Mesothelial cell of epicardium (in vitro differentiated cells): ENCODE results near the gene RBM14. TPM values are rescaled to one million over a fixed set of nuclear protein-coding genes. Genes with fewer than 3 reads are reported as not detected.

Source experiments
- DNase-seq, 2 experiments: peaks; one replicate each; pipeline ENCODE4 v3.0.0; 2021; ENCODE audit warnings: low spot score in 2 of 2; ENCODE audit not compliant: unreplicated experiment in 2 of 2
- H3K27ac Mint-ChIP-seq: 2 replicates; pipeline ENCODE4 v1.8.0; 2021; ENCODE audit warnings: mixed read lengths
- H3K27me3 Mint-ChIP-seq: 2 replicates; pipeline ENCODE4 v1.8.0; 2021; ENCODE audit warnings: low read depth, mixed read lengths
- H3K36me3 Mint-ChIP-seq: 2 replicates; pipeline ENCODE4 v1.8.0; 2021; ENCODE audit warnings: mixed read lengths
- H3K4me1 Mint-ChIP-seq: 2 replicates; pipeline ENCODE4 v1.8.0; 2021; ENCODE audit warnings: mixed read lengths
- H3K4me3 Mint-ChIP-seq: 2 replicates; pipeline ENCODE4 v1.8.0; 2021; ENCODE audit warnings: mild to moderate bottlenecking, moderate library complexity, mixed read lengths
- H3K9me3 Mint-ChIP-seq: 2 replicates; pipeline ENCODE4 v1.8.0; 2021; ENCODE audit warnings: mixed read lengths
- total RNA-seq: library from RNA; stranded (reverse); gene quantifications from 3 replicates; pipeline ENCODE4 v1.2.1, GENCODE V29; 2021
- TF ChIP-seq, protein P1 (sequence below): fragments of 200-600 bp; sonication (generic); IDR thresholded peaks from one replicate; pipeline ENCODE4 v1.5.0; 2021; ENCODE audit warnings: antibody characterized with exemption; ENCODE audit not compliant: unreplicated experiment

Gene RBM14
- total RNA-seq, 1 donor from 2014 or later = 135 TPM

DNA sequence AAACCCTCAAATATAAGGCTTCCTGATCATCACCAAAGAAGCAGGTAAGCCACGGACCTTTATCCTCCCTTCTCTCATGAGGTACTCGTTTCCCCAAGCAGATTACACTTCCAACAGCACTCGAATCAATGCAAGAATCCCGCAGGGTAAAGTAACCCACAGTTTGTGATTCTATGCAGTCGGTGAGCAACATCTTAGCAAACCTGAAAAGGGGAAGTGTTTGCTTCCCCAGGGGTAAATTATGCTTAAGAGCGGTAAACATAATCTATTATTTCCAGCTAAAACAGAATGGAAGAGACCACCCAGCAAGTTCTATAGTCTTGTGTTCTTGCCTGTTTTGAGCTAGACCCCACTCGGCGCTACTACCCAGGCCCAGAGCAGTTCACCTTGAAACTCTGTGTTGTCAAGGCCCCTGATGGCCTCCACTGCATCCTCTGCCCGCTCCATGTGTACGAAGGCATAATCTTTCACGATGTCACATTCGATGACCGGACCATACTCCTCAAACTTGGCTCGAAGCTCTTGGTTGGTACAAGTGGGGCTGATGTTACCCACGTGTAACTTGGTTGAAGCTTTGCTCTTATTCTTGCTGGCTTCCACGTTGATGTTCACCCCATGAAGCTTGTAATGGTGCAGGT, 60.0 kb downstream of the RBM14 start:
- DNase-seq = no peak
- Mint-ChIP-seq H3K36me3 (peaks cover 5% of the 10 kb centered on the region), H3K27me3 (no peaks in the 10 kb centered on the region), H3K4me1 (peaks cover 33% of the 10 kb centered on the region), H3K27ac (peak overlapping the region; percentile 100), H3K9me3 (no peaks in the 10 kb centered on the region), H3K4me3 (peak overlapping the region; percentile 95)
- TF ChIP-seq, protein P1, sequence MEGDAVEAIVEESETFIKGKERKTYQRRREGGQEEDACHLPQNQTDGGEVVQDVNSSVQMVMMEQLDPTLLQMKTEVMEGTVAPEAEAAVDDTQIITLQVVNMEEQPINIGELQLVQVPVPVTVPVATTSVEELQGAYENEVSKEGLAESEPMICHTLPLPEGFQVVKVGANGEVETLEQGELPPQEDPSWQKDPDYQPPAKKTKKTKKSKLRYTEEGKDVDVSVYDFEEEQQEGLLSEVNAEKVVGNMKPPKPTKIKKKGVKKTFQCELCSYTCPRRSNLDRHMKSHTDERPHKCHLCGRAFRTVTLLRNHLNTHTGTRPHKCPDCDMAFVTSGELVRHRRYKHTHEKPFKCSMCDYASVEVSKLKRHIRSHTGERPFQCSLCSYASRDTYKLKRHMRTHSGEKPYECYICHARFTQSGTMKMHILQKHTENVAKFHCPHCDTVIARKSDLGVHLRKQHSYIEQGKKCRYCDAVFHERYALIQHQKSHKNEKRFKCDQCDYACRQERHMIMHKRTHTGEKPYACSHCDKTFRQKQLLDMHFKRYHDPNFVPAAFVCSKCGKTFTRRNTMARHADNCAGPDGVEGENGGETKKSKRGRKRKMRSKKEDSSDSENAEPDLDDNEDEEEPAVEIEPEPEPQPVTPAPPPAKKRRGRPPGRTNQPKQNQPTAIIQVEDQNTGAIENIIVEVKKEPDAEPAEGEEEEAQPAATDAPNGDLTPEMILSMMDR = no peak

Other genes starting within 250 kb of the RBM14 start
- 33.0 to 35.9 TPM (median 35.7 TPM) in 3 replicates for gene SLC29A2, start 244.9 kb upstream of the RBM14 start, total RNA-seq
- gene NPAS4, start 195.6 kb upstream of the RBM14 start, total RNA-seq = 1.00 to 1.2 TPM (median 1.1 TPM) in 3 replicates
- 49.0 to 53.1 TPM (median 49.7 TPM) in 3 replicates for gene MRPL11, start 177.8 kb upstream of the RBM14 start, total RNA-seq
- 17.3 to 18.2 TPM (median 17.9 TPM) in 3 replicates for gene PELI3, start 149.7 kb upstream of the RBM14 start, total RNA-seq
- 40.8 to 47.2 TPM (median 42.9 TPM) in 3 replicates for gene DPP3, start 136.2 kb upstream of the RBM14 start, total RNA-seq
- 61.5 to 62.0 TPM (median 61.5 TPM) in 3 replicates for gene BBS1, start 106.0 kb upstream of the RBM14 start, total RNA-seq
- 13.2 to 14.7 TPM (median 13.7 TPM) in 3 replicates for gene ZDHHC24, start 70.6 kb upstream of the RBM14 start, total RNA-seq
- gene ACTN3, start 69.7 kb upstream of the RBM14 start, total RNA-seq = 0.11 to 0.13 TPM (median 0.13 TPM) in 3 replicates
- not detected in 3 replicates for gene CTSF, start 48.0 kb upstream of the RBM14 start, total RNA-seq
- gene CCDC87, start 23.6 kb upstream of the RBM14 start, total RNA-seq = 0.25 to 0.42 TPM (median 0.41 TPM) in 3 replicates
- 79.8 to 81.4 TPM (median 80.7 TPM) in 3 replicates for gene CCS, start 23.4 kb upstream of the RBM14 start, total RNA-seq
- gene RBM4, start 22.1 kb downstream of the RBM14 start, total RNA-seq = 240 to 248 TPM (median 242 TPM) in 3 replicates
- gene RBM4B, start 61.3 kb downstream of the RBM14 start, total RNA-seq = 38.7 to 40.7 TPM (median 39.6 TPM) in 3 replicates
- gene SPTBN2, start 112.6 kb downstream of the RBM14 start, total RNA-seq = 62.0 to 63.4 TPM (median 62.4 TPM) in 3 replicates
- gene RCE1, start 226.8 kb downstream of the RBM14 start, total RNA-seq = 27.0 to 27.8 TPM (median 27.2 TPM) in 3 replicates
- gene LRFN4, start 240.4 kb downstream of the RBM14 start, total RNA-seq = 26.6 to 28.1 TPM (median 27.5 TPM) in 3 replicates